Osteocyte (in vitro differentiated cells): ENCODE results near the gene INHBA. TPM values are rescaled to one million over a fixed set of nuclear protein-coding genes. Genes with fewer than 3 reads are reported as not detected.

Source experiments
- DNase-seq: peaks from one replicate; pipeline ENCODE4 v3.0.0; 2021; ENCODE audit warnings: mixed read lengths; ENCODE audit not compliant: unreplicated experiment; ENCODE audit errors: extremely low spot score
- H3K27ac Mint-ChIP-seq: one replicate; pipeline ENCODE4 v1.8.0; 2021; ENCODE audit warnings: mild to moderate bottlenecking, mixed read lengths; ENCODE audit not compliant: unreplicated experiment
- H3K27me3 Mint-ChIP-seq: one replicate; pipeline ENCODE4 v1.8.0; 2021; ENCODE audit warnings: mixed read lengths; ENCODE audit not compliant: unreplicated experiment
- H3K36me3 Mint-ChIP-seq: one replicate; pipeline ENCODE4 v1.8.0; 2021; ENCODE audit warnings: mixed read lengths; ENCODE audit not compliant: unreplicated experiment
- H3K4me1 Mint-ChIP-seq: one replicate; pipeline ENCODE4 v1.8.0; 2021; ENCODE audit warnings: mixed read lengths; ENCODE audit not compliant: unreplicated experiment
- H3K4me3 Mint-ChIP-seq: one replicate; pipeline ENCODE4 v1.8.0; 2021; ENCODE audit warnings: mild to moderate bottlenecking, moderate library complexity, mixed read lengths; ENCODE audit not compliant: unreplicated experiment
- H3K9me3 Mint-ChIP-seq: one replicate; pipeline ENCODE4 v1.8.0; 2021; ENCODE audit warnings: mixed read lengths; ENCODE audit not compliant: unreplicated experiment
- CTCF ChIP-seq: fragments of 200-600 bp; sonication (generic); IDR thresholded peaks from 2 replicates; pipeline ENCODE4 v1.5.0; 2021; ENCODE audit warnings: antibody characterized with exemption, mild to moderate bottlenecking, moderate library complexity
- total RNA-seq: library from RNA; stranded (reverse); gene quantifications from 2 replicates; pipeline ENCODE4 v1.2.1, GENCODE V29; 2021

INHBA gene
- total RNA-seq, 1 donor from 2014 or later: 198 TPM

GRCh38 chr7:41730668-41731067 is 27.8 kb upstream of the INHBA start:
- Mint-ChIP-seq H3K36me3 (no peaks in the 10 kb centered on the region), H3K27ac (no peak overlapping the region), H3K9me3 (no peaks in the 10 kb centered on the region), H3K4me3 (no peak overlapping the region), H3K27me3 (no peaks in the 10 kb centered on the region), H3K4me1 (peaks cover 44% of the 10 kb centered on the region)
- DNase-seq: no peak
- no peak for TF ChIP-seq CTCF

- H3K36me3 Mint-ChIP-seq: no peaks in the 10 kb centered on the region
- H3K9me3 Mint-ChIP-seq: no peaks in the 10 kb centered on the region
- DNase-seq: no peak
Observed at GRCh38 chr7:41730161-41730560, 27.3 kb upstream of the INHBA start.

GRCh38 chr7:41729059-41729458 is 26.2 kb upstream of the INHBA start:
- DNase-seq: no peak
- no peaks in the 10 kb centered on the region for H3K27me3 Mint-ChIP-seq
- peaks cover 46% of the 10 kb centered on the region for H3K4me1 Mint-ChIP-seq
- no peaks in the 10 kb centered on the region for H3K9me3 Mint-ChIP-seq
- no peak overlapping the region for H3K27ac Mint-ChIP-seq
- H3K4me3 Mint-ChIP-seq: no peak overlapping the region
- H3K36me3 Mint-ChIP-seq: no peaks in the 10 kb centered on the region
- TF ChIP-seq CTCF: no peak

More at GRCh38 chr7:41730161-41730560, 27.3 kb upstream of the INHBA start:
- H3K27ac Mint-ChIP-seq: no peak overlapping the region
- peaks cover 46% of the 10 kb centered on the region for H3K4me1 Mint-ChIP-seq
- no peak overlapping the region for H3K4me3 Mint-ChIP-seq
- no peak for TF ChIP-seq CTCF
- no peaks in the 10 kb centered on the region for H3K27me3 Mint-ChIP-seq

GRCh38 chr7:41725013-41725412 is 22.1 kb upstream of the INHBA start:
- H3K27ac Mint-ChIP-seq: no peak overlapping the region
- H3K27me3 Mint-ChIP-seq: no peaks in the 10 kb centered on the region
- peaks cover 23% of the 10 kb centered on the region for H3K4me1 Mint-ChIP-seq
- DNase-seq: no peak
- H3K36me3 Mint-ChIP-seq: peaks cover 8% of the 10 kb centered on the region
- TF ChIP-seq CTCF: no peak
- H3K4me3 Mint-ChIP-seq: no peak overlapping the region
- peaks cover 17% of the 10 kb centered on the region for H3K9me3 Mint-ChIP-seq

GRCh38 chr7:41720886-41721285 is 18.0 kb upstream of the INHBA start:
- DNase-seq: no peak
- no peak for TF ChIP-seq CTCF
- Mint-ChIP-seq H3K9me3 (peaks cover 17% of the 10 kb centered on the region), H3K4me3 (no peak overlapping the region), H3K36me3 (peaks cover 8% of the 10 kb centered on the region), H3K4me1 (peaks cover 5% of the 10 kb centered on the region), H3K27ac (no peak overlapping the region), H3K27me3 (no peaks in the 10 kb centered on the region)
